ENCODE results near the gene RRM1. TPM values are rescaled to one million over a fixed set of nuclear protein-coding genes. Genes with fewer than 3 reads are reported as not detected.

The RRM1 gene
- total RNA-seq = 28.2 and 36.8 TPM in 2 replicates

GRCh38 chr11:4094348-4095291 lies at the start of gene RRM1:
TSS of gene RRM1 (plus strand) at chr11:4094799. CDS start at chr11:4095013, 214 bp downstream.

Other genes with a start within 250 kb of the RRM1 start
- 20.4 and 30.5 TPM in 2 replicates for gene STIM1, start 239.1 kb upstream of the RRM1 start, total RNA-seq